ENCODE measurements around the gene SUSD4.
"Not testable (repeated sequence)": the region's sequence is repeated elsewhere in the genome, so short reads cannot be mapped to it uniquely, and the experiment has no call there.

Gene SUSD4

DNA sequence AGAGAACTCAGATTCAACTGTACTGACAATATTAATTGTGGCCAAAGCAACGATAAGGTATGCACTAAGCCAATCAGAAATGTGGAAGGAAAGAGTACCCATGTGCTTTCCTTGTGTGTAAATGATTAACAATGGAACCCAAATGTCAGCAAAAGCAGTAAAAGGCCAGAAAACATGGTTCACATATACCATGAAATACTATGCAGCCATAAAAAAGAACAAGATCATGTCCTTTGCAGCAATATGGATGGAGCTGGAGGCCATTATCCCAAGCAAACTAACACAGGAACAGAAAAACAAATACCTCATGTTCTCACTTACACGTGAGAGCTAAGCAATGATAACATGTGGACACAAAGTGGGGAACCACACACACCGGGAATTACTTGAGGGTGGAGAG, 78.5 kb downstream of the SUSD4 start:
- no peak for DNase-seq

DNA sequence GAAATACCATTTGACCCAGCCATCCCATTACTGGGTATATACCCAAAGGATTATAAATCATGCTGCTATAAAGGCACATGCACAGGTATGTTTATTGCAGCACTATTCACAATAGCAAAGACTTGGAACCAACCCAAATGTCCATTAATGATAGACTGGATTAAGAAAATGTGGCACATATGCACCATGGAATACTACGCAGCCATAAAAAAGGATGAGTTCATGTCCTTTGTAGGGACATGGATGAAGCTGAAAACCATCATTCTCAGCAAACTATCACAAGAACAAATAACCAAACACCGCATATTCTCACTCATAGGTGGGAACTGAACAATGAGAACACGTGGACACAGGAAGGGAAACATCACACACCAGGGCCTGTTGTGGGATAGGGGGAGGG, 80.3 kb downstream of the SUSD4 start:
- not testable (repeated sequence) for DNase-seq

DNA sequence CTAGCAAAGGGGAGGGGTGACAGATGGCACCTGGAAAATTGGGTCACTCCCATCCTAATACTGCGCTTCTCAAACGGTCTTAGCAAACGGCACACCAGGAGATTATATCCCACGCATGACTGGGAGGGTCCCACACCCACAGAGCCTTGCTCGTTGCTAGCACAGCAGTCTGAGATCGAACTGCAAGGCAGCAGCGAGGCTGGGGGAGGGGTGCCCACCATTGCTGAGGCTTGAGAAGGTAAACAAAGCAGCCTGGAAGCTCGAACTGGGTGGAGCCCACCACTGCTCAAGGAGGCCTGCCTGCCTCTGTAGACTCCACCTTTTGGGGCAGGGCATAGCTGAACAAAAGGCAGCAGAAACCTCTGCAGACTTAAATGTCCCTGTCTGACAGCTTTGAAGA, 85.7 kb downstream of the SUSD4 start:
- DNase-seq, result not testable (repeated sequence)

DNA sequence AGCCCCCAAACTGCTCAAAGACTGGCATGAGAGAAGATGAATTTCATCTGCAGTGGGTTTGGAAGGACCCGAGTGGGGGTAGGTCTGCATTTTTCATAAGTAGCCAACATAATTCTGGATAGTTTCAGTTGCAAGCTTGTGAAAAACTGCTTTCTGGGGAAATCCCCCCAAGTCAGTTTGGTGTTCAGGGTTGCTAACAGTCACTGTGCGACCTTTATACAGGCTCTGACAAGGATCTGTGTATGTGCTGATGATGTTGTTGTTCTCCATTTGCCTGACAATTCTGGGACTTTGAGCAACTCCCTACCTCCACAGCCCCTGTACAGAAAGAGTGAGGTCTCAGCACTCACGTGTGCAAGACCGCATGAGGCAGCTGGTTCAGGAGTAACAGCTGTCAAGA, 87.9 kb downstream of the SUSD4 start:
- DNase-seq, result no peak

DNA sequence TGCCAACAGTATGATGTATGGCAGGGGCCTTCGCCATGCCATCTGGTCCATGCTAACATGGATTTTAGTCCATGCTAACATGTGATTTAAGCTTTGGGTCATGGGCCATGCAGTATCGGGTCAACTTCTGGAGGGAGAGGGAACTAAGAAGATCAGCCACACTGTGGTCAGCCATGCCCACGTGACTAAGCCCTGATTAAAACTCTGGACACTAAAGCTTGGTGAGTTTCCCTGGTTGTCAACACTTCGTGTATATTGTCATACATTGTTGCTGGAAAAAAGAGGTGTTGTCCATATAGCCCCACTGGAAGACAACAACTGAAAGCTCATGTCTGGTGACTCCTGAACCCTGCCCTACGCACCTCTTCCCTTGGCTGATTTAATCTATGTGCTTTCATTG, 90.5 kb downstream of the SUSD4 start:
- DNase-seq, result no peak

DNA sequence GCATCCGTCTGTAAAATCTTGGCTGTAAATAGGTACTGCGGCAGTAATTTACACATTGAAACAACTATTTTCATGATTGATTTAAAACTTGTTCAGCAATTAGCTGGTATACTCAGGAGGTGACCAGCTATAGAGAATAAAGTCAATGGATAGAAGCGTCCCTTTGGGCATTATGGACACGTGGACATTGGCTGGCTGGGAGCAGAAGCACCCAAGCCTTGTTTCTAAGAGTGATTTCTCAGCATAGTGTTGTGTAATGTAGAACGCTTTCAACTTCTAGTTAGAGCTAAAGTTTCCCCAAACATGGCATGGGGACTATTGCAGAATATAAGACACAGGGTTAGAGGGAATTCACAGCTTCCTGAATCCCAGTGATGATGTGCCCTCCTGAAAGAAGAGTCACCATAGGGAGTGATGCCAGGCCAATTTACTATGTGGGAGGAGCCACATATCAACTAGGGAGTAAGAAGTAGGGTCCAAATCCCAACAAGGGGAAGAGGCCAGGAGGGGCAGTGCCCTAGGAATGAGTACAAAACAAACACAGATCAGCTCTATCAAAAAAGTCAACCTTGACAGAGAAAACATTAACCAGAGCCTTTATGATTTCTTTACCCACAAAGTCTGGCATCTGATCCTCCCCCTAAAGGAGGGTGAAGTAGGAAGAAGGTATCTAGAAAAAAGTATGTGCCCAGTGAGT, 92.7 kb downstream of the SUSD4 start:
- DNase-seq, result no peak

DNA sequence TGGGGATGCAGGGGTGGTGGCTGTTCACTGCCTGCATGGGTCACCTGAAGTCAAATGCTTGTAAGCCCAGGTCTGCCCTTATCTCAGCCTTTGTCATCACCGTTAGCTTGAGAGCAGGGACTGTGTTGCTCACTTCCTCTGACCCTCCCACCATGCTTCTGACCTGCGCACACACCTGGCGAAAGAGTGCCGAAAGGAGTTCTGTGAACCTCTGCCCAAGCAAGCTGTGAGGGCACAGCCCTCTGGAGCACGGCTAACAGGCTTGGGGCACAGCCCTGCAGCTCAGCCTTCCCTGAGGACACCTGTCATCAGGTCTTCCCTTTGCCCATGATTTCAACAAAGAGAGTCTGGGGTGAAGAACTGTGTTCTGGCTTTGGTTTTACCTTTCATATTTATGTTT, 93.8 kb downstream of the SUSD4 start:
- no peak for DNase-seq

DNA sequence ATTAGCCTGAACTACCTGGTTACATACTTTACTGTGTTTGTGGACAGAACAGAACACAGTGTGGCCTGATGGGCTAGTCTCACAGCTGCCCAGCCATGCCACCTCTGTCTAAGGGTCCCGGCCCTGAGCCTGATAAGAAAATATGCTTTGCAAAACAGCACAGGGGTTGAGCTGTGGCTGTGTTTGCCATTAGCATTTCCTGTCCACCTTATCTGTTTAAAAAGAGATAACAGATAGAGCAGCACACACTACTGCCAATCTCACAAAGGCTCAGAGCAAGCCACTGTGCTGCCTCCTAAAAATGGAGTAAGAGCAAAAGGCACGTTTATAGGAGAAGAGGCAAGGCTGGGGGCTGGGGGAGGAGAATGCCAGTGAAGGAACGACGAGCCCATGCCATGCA, 95.0 kb downstream of the SUSD4 start:
- DNase-seq, result no peak

DNA sequence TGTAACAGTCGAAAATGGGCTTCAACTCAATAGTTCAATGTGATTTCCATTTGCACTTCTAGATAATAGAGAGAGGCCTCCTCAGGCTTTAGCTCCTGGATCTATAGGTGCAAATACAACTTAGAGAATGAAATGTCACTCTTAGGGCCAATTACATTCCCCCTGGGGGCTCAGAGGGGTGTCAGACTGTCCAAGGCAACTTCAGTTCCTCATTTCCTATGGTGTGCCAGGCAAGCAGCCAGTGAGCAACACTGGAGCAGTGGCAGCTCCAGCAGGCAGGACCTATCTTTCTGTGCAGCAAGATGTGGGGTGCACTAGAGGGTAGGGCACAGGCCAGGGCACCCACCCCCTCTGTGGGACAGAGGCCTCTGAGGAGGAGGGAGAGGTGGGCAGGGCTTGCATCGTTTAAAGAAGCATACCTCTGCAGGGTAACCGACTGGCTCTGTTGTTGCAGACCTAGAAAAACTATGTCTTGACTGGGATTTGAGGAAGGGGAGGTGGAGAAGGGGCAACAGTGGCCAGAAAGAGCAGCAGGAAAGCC, 97.3 kb downstream of the SUSD4 start:
- DNase-seq, result no peak

DNA sequence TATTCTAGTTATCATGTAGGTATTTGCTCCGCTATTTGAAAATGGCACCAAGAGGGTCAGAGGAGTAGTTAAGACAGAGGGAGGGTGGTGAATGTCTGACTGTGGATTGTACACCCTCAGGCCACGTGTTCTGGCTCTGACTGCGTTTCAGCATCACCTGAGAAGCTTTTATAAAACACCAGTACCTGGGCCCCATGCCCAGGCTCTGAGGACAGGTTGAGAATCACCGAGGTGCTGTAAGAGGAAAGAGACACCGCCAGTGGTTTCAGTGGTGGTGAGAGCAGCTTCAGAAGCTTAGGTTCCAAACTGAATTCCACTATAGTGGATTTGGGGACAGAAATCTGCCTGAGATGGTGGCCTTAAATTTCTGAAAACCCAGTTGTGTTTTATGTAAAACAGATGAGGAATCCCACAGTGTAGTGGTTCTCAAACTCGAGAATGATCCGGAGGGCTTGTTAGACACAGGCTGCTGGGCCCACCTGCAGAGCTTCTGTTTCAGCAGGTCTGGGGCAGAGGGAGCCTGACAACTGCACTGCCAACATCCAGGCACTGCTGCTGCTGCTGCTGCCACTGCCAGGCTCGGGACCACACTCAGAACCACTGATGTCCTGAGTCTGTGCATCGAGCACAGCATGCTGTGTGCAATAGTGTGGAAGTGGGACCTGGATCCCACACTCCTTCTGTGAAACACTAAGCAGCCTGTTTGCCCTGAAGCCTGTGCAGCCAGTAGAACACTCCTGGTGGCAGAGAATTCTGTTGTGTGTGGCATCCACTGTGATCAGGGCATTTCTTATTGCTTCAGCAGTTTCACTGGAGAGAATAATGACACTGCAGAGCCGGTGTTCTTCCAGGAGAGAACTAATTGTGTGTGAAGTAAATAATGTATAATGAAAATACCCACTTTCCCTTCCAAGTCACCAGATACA, 98.7 kb downstream of the SUSD4 start:
- no peak for DNase-seq

DNA sequence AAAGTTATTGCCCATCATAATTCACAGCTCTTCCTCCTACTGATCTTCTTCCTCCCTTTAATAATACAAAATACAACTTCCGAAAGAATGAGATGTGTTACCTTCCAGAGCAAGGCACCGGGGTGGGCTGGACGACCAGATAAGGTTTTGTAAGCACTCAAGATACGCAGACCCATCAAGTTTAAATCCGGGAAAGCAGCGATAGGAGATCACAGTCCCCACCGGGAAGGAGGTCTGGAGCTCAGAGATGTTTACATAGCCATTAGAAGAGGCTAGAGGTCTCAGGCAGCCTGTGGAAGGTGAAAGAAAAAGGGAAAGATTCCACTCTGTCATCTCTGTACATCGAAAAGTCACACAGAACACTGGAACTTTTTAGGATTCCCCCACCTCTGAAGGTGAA, 99.4 kb downstream of the SUSD4 start:
- no peak for DNase-seq

DNA sequence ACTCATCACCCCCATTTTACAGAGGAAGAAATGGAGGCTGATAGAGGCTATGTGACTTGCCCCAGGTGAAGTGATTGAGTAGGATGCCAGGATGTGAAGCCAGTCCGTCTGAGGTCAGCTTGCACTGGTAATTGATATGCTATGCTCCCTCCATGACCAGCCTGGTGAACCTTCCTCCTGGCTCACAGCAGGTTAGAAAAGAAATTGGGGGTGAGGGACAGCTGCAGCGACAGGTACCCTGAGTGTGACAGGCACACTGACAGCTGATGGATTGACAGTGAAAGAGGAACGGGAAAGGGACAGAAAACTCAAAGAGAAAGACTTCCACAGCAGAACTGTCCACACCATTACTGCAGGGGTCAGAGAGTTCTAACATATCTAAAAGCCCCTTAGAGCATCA, 102.1 kb downstream of the SUSD4 start:
- DNase-seq, result no peak

DNA sequence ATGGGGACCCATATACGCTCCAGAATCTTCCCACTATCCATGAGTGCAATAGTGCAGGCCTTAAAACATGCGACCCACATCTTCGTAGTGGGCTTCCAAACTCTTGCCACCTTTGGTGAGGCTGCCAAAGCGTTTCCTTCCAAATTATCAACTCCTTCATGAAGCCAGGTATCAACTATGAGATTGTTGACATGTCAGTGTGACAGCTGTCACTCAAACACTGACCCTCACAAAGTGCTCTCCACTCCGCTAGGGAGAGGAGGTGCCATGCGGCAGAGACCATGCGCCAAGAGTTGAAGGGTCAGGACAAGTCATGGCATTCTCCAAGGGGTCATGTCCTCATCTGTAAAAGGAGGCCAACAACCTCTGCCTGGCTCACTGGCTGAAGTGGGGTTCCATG, 103.3 kb downstream of the SUSD4 start:
- no peak for DNase-seq

DNA sequence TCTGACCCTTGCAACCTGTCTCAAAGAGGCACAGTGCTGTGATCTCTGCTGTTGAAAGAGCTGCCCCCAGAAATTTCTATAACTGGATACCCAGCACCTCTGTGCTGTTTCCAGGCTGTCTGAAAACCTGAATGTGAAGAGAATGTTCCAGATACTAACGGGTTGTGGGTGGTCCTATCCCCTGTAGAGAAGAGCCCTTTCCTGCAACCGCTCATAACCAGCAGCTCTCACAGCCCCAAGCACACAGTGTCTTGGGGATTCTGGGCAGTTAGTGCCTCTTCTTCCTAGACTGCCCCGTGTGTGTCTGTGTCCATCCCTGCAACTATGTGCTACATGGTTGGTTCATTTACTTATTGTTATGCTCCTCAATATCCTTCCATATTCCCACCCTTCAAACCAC, 104.5 kb downstream of the SUSD4 start:
- DNase-seq, result no peak

DNA sequence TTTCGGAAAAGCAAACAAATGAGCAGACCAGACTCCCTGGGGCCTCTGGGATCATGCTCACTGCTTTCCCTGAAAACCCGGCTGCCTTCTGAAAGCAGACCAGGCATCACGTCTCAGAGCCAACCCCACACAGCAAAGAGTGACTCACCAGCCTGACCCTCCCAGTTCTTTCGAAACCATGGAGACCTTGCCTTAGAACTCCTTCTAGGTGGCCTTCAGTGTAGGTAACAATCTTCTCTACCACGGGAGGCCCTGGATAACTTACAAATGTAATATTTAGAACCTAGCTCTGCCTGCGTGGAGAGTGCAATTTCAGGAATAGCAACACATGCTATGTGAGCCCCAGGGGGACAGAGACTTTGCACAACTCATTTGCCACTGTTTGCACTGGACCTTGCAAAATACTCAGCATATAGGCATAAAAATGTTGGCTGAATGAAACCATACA, 105.2 kb downstream of the SUSD4 start:
- DNase-seq, result peak; percentile 35

DNA sequence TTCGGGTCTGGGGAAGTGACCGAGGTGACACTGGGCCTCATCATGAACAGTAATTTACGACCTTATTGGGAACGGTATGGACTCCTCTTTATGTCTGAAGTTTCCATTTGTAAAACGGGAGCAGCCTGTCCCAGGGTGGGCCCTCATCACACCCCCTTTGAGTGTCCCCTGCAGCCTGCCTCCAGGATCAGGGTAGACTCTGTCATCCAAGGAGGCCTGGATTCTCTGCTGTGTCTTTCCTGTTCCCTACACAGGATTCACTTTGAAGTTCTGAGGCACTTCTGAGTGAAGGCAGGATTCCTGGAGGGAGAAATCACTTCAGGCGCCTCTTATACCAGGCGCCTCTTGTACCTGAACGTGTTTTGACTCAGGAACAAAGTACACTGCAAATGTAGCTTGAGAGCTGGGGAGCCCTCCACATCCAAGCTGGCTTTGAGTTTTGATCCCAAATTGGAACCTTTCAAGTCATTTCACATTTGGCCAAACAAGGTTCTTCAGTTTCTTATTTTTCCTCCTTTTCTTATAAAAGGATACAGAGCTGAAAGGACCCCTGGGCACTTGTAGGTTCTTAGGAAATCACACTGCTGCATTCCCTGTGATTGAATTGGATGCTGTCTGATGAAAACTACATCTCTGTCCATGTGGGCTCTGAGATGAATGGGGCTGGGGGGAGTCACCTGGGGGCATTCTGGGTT, 106.0 kb downstream of the SUSD4 start:
- no peak for DNase-seq

DNA sequence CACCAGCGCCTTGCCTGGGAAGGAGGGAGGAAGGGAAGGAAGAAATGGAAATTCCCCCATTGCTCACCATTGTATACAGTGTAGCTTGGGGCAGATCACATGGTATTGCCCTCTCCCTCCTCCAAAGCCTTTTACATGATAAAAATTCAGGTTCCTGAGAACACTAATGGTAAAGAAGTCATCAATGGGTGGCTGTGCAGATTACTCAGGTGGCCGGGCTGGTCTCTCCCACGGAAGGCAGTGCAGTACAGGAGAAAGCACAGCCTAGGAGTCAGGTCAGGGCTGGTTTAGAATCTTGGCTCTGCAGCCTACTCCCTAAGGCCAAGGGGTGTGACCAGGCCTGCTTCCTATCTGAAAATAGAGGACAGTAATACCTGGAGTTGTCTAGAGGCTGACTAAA, 107.9 kb downstream of the SUSD4 start:
- no peak for DNase-seq

DNA sequence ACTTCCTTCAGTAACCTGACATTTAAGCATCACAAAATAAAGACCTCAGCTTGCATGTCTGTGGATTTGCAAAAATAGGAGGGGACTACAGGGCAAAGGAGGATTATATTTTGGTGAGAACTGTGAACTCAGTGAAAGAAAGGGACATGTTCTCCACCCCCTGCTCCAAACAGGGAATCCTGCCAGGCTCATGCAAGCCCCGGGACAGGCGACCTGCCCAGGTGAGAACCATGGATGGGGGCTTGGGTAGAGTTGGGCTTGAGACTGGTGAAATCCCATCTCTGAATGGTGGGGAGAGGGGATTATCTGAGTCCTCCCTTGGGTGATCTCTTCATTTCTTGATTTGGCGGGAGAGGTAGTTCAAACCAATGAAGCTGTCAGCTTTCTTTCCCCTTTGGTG, 110.1 kb downstream of the SUSD4 start:
- no peak for DNase-seq

DNA sequence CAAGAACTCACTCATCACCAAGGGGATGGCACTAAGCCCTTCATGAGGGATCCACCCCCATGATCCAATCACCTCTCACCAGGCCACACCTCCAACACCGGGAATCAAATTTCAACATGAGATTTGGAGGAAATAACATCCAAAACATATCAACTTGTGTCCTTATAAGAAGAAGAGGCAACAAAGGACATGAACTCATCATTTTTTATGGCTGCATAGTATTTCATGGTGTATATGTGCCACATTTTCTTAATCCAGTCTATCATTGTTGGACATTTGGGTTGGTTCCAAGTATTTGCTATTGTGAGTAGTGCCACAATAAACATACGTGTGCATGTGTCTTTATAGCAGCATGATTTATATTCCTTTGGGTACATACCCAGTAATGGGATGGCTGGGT, 112.6 kb downstream of the SUSD4 start:
- not testable (repeated sequence) for DNase-seq

DNA sequence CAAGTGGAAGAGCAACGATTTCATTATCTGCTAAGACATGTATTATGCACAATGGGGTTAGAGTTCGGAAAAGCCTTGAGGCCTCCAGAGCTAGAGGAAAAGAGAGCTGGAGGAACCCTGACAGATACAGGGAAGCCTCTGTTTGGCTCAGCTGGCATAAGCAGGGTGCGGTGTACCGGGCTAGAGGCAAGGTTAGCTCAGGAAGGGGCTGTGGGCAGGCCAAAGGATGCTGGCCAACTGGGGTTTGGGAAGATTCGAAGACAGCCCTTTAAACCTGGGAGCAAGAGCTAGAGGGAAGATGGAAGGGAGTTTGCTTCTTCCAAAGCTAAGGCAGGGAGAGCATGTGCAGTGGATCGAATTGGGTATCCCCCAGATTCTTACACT, 113.4 kb downstream of the SUSD4 start:
- DNase-seq, result no peak

DNA sequence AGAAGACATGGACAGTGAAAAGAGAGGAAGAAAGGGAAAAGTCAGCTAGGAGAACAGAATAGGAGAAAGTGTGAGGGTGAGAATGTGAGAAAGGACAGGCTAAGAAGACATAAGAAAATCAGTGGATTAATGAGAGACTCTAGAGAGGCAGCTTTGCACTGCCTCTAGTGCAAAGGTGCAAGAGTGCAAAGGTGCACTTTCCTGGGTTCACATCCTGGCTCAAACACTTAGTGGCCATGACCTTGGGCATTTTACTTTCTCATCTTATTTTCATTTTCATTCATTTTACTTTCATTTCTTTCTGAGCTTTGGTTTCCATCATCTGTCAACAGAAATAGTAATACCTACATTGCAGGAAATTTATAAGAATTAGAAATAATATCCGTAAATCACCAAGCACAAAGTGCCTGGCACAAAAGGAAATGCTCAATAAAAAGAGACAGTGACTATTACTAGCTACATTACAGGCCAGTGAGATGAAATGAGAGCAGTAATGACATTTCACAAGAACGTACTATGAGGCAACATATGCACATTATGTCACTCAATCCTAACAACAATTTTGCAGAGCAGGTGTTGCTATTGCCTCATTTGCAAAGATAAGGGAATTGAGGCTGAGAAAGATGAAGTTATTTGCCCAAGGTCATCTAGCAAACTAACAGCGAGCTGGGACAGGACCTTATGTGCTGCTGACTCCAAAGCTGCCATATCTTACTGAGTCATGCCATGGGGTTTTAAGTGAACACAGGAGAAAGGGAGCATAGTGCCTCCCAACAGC, 113.9 kb downstream of the SUSD4 start:
- DNase-seq, result no peak

DNA sequence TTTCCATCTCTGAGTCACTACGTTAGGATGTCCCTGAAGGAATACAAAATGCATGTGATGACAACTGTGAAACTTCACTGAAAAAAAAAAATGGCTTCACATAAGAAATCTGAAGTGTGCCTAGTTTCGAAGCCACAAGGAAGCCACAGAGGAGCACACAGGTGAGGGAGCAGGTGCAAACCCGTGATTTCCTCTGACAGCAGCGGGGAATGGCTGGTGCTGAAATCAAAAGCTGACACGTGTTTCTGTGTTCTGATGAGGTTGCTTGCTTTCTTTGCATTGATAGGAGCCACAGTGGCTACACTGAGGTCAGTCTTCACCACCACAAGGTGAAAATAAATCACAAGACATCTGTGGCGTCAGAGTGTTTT, 115.2 kb downstream of the SUSD4 start:
- DNase-seq, result no peak
